Glomerular endothelial cell (primary cell): Measurements from ENCODE around the gene PIGT. TPM values are rescaled to one million over a fixed set of nuclear protein-coding genes. Genes with fewer than 3 reads are reported as not detected.

Source experiments
- DNase-seq: peaks from one replicate; pipeline ENCODE4 v3.0.0-alpha.2; 2011; ENCODE audit warnings: low read depth, low spot score; ENCODE audit errors: extremely low read depth
- total RNA-seq: library from RNA; depleted of rRNA; stranded (reverse); fragments of >200 nt; gene quantifications from 2 replicates; pipeline ENCODE4 v1.2.3, GENCODE V29; 2015

Gene PIGT
- total RNA-seq = 91.1 and 130 TPM in 2 replicates

GRCh38 chr20:45415822-45416637 lies at the start of gene PIGT:
TSS of gene PIGT (plus strand) at chr20:45416141. CDS start at chr20:45416157, 16 bp downstream.
- DNase-seq = no peak

- no peak for DNase-seq
These were observed 49.7 kb upstream of the PIGT start for GRCh38 chr20:45366192-45366591.

GRCh38 chr20:45366631-45367030 lies 49.3 kb upstream of the PIGT start:
- no peak for DNase-seq

GRCh38 chr20:45367126-45367525 lies 48.8 kb upstream of the PIGT start:
- no peak for DNase-seq

- DNase-seq = no peak
These were observed 47.5 kb upstream of the PIGT start for GRCh38 chr20:45368221-45368980.

- DNase-seq = no peak
These were observed 45.3 kb upstream of the PIGT start for GRCh38 chr20:45370571-45371160.

- no peak for DNase-seq
These were observed 43.7 kb upstream of the PIGT start for GRCh38 chr20:45372241-45372640.

GRCh38 chr20:45372646-45373352 lies 43.1 kb upstream of the PIGT start:
- no peak for DNase-seq

GRCh38 chr20:45373353-45374100 lies 42.4 kb upstream of the PIGT start:
- DNase-seq = no peak

- DNase-seq = no peak
These were observed 41.9 kb upstream of the PIGT start for GRCh38 chr20:45374101-45374467.

- no peak for DNase-seq
These were observed 41.0 kb upstream of the PIGT start for GRCh38 chr20:45374966-45375365.

GRCh38 chr20:45377269-45377668 lies 38.7 kb upstream of the PIGT start:
- no peak for DNase-seq

GRCh38 chr20:45378191-45378590 lies 37.8 kb upstream of the PIGT start, which contains the start of gene TP53TG5:
TSS of gene TP53TG5 (minus strand) at chr20:45378325. CDS start at chr20:45378236, 89 bp downstream.
- no peak for DNase-seq

- no peak for DNase-seq
These were observed 28.7 kb upstream of the PIGT start for GRCh38 chr20:45387274-45387673.

- DNase-seq = no peak
These were observed 25.0 kb upstream of the PIGT start for GRCh38 chr20:45390931-45391330.

- no peak for DNase-seq
These were observed 24.4 kb upstream of the PIGT start for GRCh38 chr20:45391559-45391958.

GRCh38 chr20:45392733-45393132 lies 23.2 kb upstream of the PIGT start:
- no peak for DNase-seq

GRCh38 chr20:45394221-45395113 lies 21.5 kb upstream of the PIGT start:
- DNase-seq = no peak

GRCh38 chr20:45395114-45395415 lies 20.9 kb upstream of the PIGT start:
- no peak for DNase-seq
